Liver (tissue), 9 donors: ENCODE results near the gene CD82. TPM values are rescaled to one million over a fixed set of nuclear protein-coding genes. Genes with fewer than 3 reads are reported as not detected.

Source experiments
- DNase-seq: peaks from one replicate; pipeline ENCODE4 v3.0.0-alpha.2; 2017; ENCODE audit warnings: low spot score
- H3K27ac ChIP-seq, 2 donors: one replicate each; pipeline ENCODE4 v1.7.0; 2013; ENCODE audit warnings: inconsistent platforms in 2 of 2, low read length in 2 of 2, control low read depth in 1 of 2, low read depth in 1 of 2, mild to moderate bottlenecking in 1 of 2
- H3K27me3 ChIP-seq, 4 donors: one replicate each; pipeline versions ENCODE4 v1.6.1 to v1.7.0; 2013; ENCODE audit warnings: low read length in 3 of 4, inconsistent platforms in 1 of 4, mild to moderate bottlenecking in 1 of 4, moderate library complexity in 1 of 4; ENCODE audit not compliant: control insufficient read depth in 4 of 4, insufficient read depth in 4 of 4
- H3K36me3 ChIP-seq, 4 donors: one replicate each; pipeline versions ENCODE4 v1.6.1 to v1.7.0; 2013; ENCODE audit warnings: low read length in 3 of 4, mild to moderate bottlenecking in 3 of 4, low read depth in 1 of 4, moderate library complexity in 1 of 4; ENCODE audit not compliant: control insufficient read depth in 4 of 4, insufficient read depth in 3 of 4
- H3K4me1 ChIP-seq, 4 donors: one replicate each; pipeline versions ENCODE4 v1.6.1 to v1.7.0; 2013; ENCODE audit warnings: low read length in 3 of 4, mild to moderate bottlenecking in 3 of 4, moderate library complexity in 1 of 4; ENCODE audit not compliant: control insufficient read depth in 4 of 4, insufficient read depth in 4 of 4
- H3K4me3 ChIP-seq, 3 donors: one replicate each; pipeline versions ENCODE4 v1.6.1 to v1.7.0; 2013; ENCODE audit warnings: low read length in 3 of 3, control low read depth in 1 of 3, low read depth in 1 of 3, mild to moderate bottlenecking in 1 of 3
- H3K9ac ChIP-seq, 2 donors: one replicate each; pipeline ENCODE4 v1.7.0; 2013; ENCODE audit warnings: low read length in 2 of 2, mild to moderate bottlenecking in 2 of 2, moderate library complexity in 2 of 2, control low read depth in 1 of 2, low read depth in 1 of 2
- H3K9me3 ChIP-seq, 4 donors: one replicate each; pipeline versions ENCODE4 v1.6.1 to v1.7.0; 2013; ENCODE audit warnings: low read length in 3 of 4; ENCODE audit not compliant: control insufficient read depth in 4 of 4
- EGR1 ChIP-seq, 2 donors: IDR thresholded peaks; 2 replicates each; pipeline ENCODE4 v1.6.1; 2016 to 2018; ENCODE audit warnings: antibody characterized with exemption in 2 of 2, low read depth in 2 of 2
- FOXA1 ChIP-seq: IDR thresholded peaks from 2 replicates; pipeline ENCODE4 v1.6.1; 2016; ENCODE audit warnings: antibody characterized with exemption
- FOXA2 ChIP-seq: IDR thresholded peaks from 2 replicates; pipeline ENCODE4 v1.6.1; 2016; ENCODE audit warnings: antibody characterized with exemption
- GABPA ChIP-seq, 2 donors: IDR thresholded peaks in 1 of 2; conservative IDR thresholded peaks in 1 of 2; 2 replicates each; pipeline ENCODE4 v1.6.1; 2016; ENCODE audit warnings: antibody characterized with exemption in 2 of 2, mild to moderate bottlenecking in 1 of 2, moderate library complexity in 1 of 2
- HNF4A ChIP-seq, 2 donors: conservative IDR thresholded peaks; 2 replicates each; pipeline ENCODE4 v1.6.1; 2016; ENCODE audit warnings: antibody characterized with exemption in 2 of 2, mild to moderate bottlenecking in 2 of 2
- HNF4G ChIP-seq: IDR thresholded peaks from 2 replicates; pipeline ENCODE4 v1.6.1; 2016; ENCODE audit warnings: antibody characterized with exemption
- JUND ChIP-seq, 2 donors: IDR thresholded peaks; 2 replicates each; pipeline ENCODE4 v1.6.1; 2016; ENCODE audit warnings: antibody characterized with exemption in 2 of 2
- NR2F2 ChIP-seq: IDR thresholded peaks from 2 replicates; pipeline ENCODE4 v1.6.1; 2016; ENCODE audit warnings: antibody characterized with exemption
- RAD21 ChIP-seq, 2 donors: IDR thresholded peaks; 2 replicates each; pipeline ENCODE4 v1.6.1; 2016; ENCODE audit warnings: antibody characterized with exemption in 2 of 2, mild to moderate bottlenecking in 2 of 2
- RXRA ChIP-seq, 2 donors: IDR thresholded peaks; 2 replicates each; pipeline ENCODE4 v1.6.1; 2017 to 2018; ENCODE audit warnings: antibody characterized with exemption in 2 of 2, mild to moderate bottlenecking in 1 of 2
- SP1 ChIP-seq: IDR thresholded peaks from 2 replicates; pipeline ENCODE4 v1.6.1; 2018; ENCODE audit warnings: antibody characterized with exemption, mild to moderate bottlenecking
- TAF1 ChIP-seq: conservative IDR thresholded peaks from 2 replicates; pipeline ENCODE4 v1.6.1; 2016; ENCODE audit warnings: antibody characterized with exemption, mild to moderate bottlenecking
- YY1 ChIP-seq: IDR thresholded peaks from 2 replicates; pipeline ENCODE4 v1.6.1; 2016; ENCODE audit warnings: antibody characterized with exemption, mild to moderate bottlenecking
- WGBS: extraction: QIAGEN DNeasy Blood & Tissue Kit; methylation state at CpG from one replicate; pipeline ENCODE4 v1.1.7; 2013; 5-methylcytosine and 5-hydroxymethylcytosine counted together
- polyA plus RNA-seq, 2 donors: library from polyadenylated mRNA; stranded (reverse) in 1 of 2; unstranded in 1 of 2; fragments of 200-250 nt in 1 of 2; fragments of >200 nt in 1 of 2; fragmentation: Nextera tagmentation in 1 of 2; extraction: Ambion mirVana in 1 of 2; gene quantifications; one replicate each; pipeline versions ENCODE4 v1.2.1 to v1.2.3, GENCODE V29; 2013 to 2015
- total RNA-seq, 2 donors: library from RNA; depleted of rRNA; stranded (reverse); fragments of >200 nt; gene quantifications; one replicate each; pipeline ENCODE4 v1.2.3, GENCODE V29; 2014
- TF ChIP-seq, protein P1 (sequence below): IDR thresholded peaks from 2 replicates; pipeline ENCODE4 v1.6.1; 2016; ENCODE audit warnings: antibody characterized with exemption
- TF ChIP-seq, protein P2 (sequence below): IDR thresholded peaks from 2 replicates; pipeline ENCODE4 v1.6.1; 2016; ENCODE audit warnings: antibody characterized with exemption
- TF ChIP-seq, protein P3 (sequence below): IDR thresholded peaks from 2 replicates; pipeline ENCODE4 v1.6.1; 2016; ENCODE audit warnings: antibody characterized with exemption
- TF ChIP-seq, protein P4 (sequence below): IDR thresholded peaks from 2 replicates; pipeline ENCODE4 v1.6.1; 2016; ENCODE audit warnings: antibody characterized with exemption, mild to moderate bottlenecking
- TF ChIP-seq, protein P5 (sequence below): fragments of 150-350 bp; IDR thresholded peaks from 2 replicates; pipeline ENCODE4 v1.5.1; 2017; ENCODE audit warnings: improper control_type of control experiment, low read depth, low read length; ENCODE audit not compliant: missing input control
- donor health status: healthy.
- donor health status: healthy.
- donor health status: healthy.
- donor health status: healthy.
- donor health status: healthy.

Gene CD82
- total and polyA plus RNA-seq, 4 donors = 27.4 to 82.6 (median 47.8) TPM

GRCh38 chr11:44561275-44561805 lies 4.1 kb upstream of the CD82 start:
- DNase-seq = no peak
- Histone ChIP-seq H3K27me3 (no peaks in the 10 kb centered on the region), H3K36me3 (no peaks in the 10 kb centered on the region), H3K4me3 (no peak overlapping the region), H3K9me3 (no peaks in the 10 kb centered on the region), H3K9ac (no peak overlapping the region), H3K27ac (no peak overlapping the region), H3K4me1 (peaks cover 1 to 29% (median 23%) of the 10 kb centered on the region in 4 donors)
- TF ChIP-seq, protein P1, sequence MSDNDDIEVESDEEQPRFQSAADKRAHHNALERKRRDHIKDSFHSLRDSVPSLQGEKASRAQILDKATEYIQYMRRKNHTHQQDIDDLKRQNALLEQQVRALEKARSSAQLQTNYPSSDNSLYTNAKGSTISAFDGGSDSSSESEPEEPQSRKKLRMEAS = no peak
- TF ChIP-seq TAF1 (no peak), EGR1 (IDR thresholded peaks at IDR 0.05; ENCODE audit: low read depth in 2 of 2) (no peak), FOXA1 (no peak), RAD21 (IDR thresholded peaks at IDR 0.05) (no peak), YY1 (no peak), FOXA2 (no peak), HNF4G (no peak), RXRA (IDR thresholded peaks at IDR 0.05) (no peak), GABPA (IDR thresholded peaks at IDR 0.05 in 1 of 2, conservative IDR thresholded peaks at IDR 0.05 in 1 of 2) (no peak), SP1 (no peak), JUND (IDR thresholded peaks at IDR 0.05) (no peak)
- TF ChIP-seq, protein P2, sequence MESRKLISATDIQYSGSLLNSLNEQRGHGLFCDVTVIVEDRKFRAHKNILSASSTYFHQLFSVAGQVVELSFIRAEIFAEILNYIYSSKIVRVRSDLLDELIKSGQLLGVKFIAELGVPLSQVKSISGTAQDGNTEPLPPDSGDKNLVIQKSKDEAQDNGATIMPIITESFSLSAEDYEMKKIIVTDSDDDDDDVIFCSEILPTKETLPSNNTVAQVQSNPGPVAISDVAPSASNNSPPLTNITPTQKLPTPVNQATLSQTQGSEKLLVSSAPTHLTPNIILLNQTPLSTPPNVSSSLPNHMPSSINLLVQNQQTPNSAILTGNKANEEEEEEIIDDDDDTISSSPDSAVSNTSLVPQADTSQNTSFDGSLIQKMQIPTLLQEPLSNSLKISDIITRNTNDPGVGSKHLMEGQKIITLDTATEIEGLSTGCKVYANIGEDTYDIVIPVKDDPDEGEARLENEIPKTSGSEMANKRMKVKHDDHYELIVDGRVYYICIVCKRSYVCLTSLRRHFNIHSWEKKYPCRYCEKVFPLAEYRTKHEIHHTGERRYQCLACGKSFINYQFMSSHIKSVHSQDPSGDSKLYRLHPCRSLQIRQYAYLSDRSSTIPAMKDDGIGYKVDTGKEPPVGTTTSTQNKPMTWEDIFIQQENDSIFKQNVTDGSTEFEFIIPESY = no peak
- TF ChIP-seq, protein P3, sequence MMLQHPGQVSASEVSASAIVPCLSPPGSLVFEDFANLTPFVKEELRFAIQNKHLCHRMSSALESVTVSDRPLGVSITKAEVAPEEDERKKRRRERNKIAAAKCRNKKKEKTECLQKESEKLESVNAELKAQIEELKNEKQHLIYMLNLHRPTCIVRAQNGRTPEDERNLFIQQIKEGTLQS = no peak
- TF ChIP-seq, protein P4, sequence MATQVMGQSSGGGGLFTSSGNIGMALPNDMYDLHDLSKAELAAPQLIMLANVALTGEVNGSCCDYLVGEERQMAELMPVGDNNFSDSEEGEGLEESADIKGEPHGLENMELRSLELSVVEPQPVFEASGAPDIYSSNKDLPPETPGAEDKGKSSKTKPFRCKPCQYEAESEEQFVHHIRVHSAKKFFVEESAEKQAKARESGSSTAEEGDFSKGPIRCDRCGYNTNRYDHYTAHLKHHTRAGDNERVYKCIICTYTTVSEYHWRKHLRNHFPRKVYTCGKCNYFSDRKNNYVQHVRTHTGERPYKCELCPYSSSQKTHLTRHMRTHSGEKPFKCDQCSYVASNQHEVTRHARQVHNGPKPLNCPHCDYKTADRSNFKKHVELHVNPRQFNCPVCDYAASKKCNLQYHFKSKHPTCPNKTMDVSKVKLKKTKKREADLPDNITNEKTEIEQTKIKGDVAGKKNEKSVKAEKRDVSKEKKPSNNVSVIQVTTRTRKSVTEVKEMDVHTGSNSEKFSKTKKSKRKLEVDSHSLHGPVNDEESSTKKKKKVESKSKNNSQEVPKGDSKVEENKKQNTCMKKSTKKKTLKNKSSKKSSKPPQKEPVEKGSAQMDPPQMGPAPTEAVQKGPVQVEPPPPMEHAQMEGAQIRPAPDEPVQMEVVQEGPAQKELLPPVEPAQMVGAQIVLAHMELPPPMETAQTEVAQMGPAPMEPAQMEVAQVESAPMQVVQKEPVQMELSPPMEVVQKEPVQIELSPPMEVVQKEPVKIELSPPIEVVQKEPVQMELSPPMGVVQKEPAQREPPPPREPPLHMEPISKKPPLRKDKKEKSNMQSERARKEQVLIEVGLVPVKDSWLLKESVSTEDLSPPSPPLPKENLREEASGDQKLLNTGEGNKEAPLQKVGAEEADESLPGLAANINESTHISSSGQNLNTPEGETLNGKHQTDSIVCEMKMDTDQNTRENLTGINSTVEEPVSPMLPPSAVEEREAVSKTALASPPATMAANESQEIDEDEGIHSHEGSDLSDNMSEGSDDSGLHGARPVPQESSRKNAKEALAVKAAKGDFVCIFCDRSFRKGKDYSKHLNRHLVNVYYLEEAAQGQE = no peak
- 96% methylated on average over 3 of the region's 3 CpGs for WGBS

- no peak overlapping the region for H3K27ac ChIP-seq
- DNase-seq = no peak
- H3K4me3 ChIP-seq = no peak overlapping the region
- no peaks in the 10 kb centered on the region for H3K36me3 ChIP-seq
- H3K4me1 ChIP-seq = peaks cover 5 to 30% (median 23%) of the 10 kb centered on the region in 4 donors
- WGBS = 99% methylated on average over 8 of the region's 8 CpGs
- H3K27me3 ChIP-seq = no peaks in the 10 kb centered on the region
- no peaks in the 10 kb centered on the region for H3K9me3 ChIP-seq
- no peak overlapping the region for H3K9ac ChIP-seq
- TF ChIP-seq FOXA1 (no peak), GABPA (IDR thresholded peaks at IDR 0.05 in 1 of 2, conservative IDR thresholded peaks at IDR 0.05 in 1 of 2) (no peak), EGR1 (IDR thresholded peaks at IDR 0.05; ENCODE audit: low read depth in 2 of 2) (no peak), YY1 (no peak), HNF4A (conservative IDR thresholded peaks at IDR 0.05) (no peak), TAF1 (no peak), RAD21 (IDR thresholded peaks at IDR 0.05) (no peak), SP1 (no peak), JUND (IDR thresholded peaks at IDR 0.05) (no peak), NR2F2 (no peak), RXRA (IDR thresholded peaks at IDR 0.05) (no peak)
- TF ChIP-seq, protein P1 = no peak
- TF ChIP-seq, protein P4 = no peak
- TF ChIP-seq, protein P5, sequence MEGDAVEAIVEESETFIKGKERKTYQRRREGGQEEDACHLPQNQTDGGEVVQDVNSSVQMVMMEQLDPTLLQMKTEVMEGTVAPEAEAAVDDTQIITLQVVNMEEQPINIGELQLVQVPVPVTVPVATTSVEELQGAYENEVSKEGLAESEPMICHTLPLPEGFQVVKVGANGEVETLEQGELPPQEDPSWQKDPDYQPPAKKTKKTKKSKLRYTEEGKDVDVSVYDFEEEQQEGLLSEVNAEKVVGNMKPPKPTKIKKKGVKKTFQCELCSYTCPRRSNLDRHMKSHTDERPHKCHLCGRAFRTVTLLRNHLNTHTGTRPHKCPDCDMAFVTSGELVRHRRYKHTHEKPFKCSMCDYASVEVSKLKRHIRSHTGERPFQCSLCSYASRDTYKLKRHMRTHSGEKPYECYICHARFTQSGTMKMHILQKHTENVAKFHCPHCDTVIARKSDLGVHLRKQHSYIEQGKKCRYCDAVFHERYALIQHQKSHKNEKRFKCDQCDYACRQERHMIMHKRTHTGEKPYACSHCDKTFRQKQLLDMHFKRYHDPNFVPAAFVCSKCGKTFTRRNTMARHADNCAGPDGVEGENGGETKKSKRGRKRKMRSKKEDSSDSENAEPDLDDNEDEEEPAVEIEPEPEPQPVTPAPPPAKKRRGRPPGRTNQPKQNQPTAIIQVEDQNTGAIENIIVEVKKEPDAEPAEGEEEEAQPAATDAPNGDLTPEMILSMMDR = no peak
Observed at GRCh38 chr11:44561964-44562734, 3.3 kb upstream of the CD82 start.
